NCI-H345 (cell line): Measurements from ENCODE around the gene STARD8.

Experiments used
- DNase-seq: peaks from one replicate; lab custom pipeline; 2025; lab: John Stamatoyannopoulos, UW

STARD8 gene

DNA sequence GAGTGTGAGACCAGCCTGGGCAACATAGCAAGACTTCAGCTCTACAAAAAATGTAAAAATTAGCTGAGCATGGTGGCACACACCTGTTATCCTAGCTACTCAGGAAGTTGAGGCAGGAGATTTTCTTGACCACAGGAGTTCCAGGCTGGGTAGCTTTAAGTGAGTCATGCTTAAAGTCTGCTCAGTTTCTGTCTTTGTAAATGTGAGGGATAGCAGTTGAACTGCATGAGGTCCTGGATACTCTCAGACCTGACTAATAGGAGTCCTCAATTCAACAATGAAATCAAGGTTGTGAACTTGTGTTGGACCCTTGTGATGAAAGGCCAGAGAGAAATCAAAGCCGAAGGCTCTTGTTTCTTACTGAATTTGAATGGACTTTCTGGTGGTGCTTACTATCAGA, 45.2 kb downstream of the STARD8 start:
- DNase-seq = no peak

DNA sequence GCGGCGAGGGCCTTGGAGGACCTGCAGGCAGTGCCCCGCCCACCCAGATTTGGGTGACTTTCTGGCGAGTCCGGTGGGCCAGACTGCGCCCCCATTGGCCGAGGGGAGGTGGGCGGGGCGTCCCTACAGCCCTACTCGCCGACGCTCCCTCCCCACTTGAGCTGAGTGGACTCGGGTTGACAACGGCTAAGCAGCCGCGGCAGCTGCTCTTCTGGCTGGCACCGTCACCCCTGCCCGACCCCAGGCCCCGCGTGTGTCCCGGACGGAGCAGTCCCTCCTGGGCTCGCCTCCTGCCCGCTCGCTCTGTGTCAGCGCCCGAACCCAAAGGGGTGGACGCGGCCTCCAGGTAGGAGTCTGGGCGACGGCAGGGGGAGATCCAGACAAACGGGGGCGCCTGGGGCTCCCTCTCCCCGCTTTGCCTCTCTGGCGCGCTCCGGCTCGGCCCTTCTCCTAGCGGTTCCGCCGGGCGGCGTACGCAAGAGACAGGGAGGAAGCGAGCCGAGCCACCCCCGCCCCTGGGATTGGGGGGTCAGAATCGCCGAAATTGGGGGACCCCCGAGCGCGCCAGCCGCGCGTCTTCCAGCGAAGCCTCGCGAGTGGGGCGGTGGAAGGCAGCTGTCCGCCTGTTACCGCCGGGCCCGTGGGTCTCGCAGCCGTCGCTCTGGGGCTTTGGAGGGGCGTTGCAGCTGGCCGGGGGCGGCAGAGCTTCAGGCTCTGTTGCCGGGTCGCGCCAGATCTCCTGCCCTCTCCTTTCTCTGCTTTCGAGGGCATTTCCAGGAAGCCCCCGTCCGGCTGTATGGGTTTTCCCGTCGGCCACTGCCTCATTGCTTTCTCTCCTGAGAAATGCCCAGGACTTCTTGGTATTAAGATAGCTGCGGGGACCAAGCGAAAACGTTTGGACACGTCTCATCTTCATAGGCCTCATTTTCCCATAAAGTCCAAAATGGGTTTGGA, 46.3 kb downstream of the STARD8 start:
- no peak for DNase-seq

DNA sequence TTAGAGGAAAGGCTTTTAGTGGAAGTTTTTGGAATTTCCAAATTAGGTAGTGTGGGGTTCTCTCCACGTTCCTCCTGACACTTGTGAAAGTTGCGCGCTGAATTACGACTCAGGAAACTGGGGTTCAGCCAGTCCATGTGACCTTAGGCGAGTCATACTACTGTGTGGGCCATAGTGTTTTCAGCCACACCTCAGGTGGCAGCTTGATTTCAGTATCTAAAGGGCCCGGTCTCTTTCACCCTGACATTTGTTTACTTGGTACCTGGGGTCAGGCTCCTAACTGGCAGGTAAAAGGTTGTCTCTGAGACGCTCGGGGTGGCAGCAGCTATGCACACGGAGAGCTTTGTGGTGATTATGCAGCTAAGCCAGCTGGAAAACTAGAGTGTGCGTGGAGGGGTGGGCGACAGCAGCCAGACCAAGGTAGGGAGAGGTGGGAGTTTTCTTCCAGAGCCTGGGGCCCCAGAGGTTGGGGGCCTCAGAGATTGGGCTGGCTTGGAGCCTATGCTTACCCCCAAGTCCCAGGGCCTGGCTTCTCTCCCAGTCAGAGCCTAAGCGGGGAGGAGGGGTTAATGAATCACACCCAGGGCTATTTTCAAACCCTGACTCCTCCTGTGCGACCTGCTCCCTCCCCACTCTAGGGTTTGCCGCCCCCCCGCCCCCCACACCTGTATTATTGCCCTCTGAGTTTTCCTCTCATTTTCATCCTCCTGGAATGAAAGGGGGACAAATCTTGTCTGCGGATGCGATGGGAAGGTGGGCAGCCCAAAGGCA, 47.2 kb downstream of the STARD8 start:
- DNase-seq = no peak

DNA sequence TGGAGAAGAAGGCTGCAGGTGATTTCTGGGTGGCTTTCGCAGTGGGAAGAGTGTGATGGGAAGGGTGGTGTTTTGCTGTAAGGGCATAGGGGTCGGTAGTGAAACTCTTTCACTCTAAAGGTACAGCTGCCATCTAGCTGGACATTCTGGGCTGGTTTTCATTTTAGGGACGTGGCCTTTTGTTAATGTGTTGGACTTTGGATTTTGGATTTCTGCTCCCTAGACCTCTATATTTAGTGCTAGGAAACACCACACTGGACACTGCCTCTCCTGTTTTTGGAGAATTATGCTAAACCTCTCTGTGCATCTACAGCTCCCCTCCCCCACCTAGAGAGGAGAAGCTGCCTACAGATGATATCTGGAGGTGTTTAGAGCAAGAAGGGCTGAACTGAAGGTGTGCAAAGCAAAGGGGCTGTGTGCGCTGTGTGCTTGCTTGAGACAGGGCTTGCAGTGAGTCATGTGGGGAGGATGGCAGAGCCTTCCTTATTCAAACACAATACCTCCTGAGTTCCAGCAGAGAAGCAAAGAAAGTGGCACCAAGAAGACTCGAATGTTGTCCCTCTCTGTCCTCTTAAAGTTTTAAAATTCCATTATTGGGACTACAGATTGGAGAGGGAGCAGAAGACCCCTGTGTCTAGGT, 47.9 kb downstream of the STARD8 start:
- DNase-seq = no peak

DNA sequence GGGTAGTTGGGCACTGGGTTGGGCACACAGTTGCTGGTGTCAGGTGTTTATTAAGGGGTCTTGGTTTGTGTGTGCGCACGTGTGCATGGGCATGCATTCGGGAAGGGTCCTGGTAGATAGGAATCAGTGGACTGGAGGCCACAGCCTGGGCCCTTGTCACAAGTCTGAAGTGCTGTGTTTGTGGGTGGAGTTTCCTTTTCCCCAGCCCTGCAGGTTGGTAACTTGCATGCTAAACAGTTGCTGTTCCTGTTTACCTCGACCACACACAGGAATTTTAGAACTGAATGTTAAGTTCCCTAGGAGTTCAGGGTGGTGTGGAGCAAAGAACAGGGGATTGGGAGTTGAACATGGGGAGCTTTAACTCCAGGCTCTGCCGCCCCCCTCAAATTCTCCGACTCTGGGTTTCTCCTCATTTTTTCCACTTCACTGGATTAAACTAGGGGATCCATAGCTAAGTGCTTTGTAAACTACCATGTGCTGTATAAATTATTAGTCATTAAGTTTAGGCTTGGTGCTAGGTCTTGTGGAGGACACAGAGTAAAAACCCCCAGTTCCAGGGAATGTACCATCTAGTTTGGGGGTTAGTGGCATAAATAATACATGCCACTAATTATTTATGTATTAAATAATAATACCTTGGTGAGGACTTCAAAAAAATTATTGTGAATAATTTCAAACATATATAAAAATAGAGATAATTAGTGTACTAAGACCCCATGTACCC, 49.0 kb downstream of the STARD8 start:
- DNase-seq = no peak

DNA sequence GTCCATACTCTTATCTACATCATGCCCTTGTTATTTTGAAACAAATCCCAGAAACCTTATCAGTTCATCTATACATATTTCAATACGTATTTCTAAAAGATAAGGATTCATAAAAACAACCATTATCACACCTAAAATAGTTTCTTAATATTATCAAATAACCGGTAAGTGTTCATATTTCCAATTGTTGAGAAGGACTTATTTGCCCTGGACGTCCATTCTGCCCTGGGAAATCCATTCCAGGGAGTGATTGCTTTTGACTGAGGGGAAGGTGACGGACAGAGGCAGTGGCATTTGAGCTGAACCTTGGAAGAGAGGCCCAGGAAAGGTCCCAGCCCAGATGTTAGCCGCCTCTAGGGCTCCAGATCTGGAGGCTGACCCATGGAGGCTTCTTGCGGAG, 49.6 kb downstream of the STARD8 start:
- DNase-seq = no peak

DNA sequence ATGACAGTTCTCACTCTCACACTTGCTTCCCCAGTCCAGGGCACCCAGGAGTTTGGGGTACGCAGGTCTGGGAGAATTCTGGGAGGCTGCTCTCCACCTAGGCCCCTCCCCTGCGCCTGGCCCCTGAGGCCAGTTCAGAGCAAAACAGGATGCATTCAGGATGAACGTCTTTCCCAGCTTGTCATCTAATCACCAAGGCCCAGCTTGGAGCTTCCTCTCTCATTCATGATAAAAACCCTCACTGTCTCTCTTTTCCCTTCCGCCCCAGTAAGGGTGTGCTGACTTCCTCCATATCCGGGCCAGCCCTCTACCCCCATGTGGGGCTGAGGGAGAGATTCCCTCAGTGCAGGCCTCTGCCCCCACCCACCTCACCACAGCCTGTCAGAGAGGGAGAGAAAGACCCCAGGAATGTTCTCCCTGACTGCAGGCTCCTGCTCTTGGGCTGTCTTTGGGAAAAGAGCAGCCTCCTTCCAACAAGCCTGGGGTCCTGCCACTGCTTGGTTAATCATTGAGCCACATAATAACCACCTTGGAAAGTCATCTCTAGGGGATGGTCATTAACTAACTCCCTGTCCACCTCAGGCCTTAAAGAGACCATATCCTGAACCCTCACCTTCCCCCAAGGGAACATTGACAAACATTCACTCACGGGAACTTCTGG, 50.1 kb downstream of the STARD8 start:
- DNase-seq = no peak

DNA sequence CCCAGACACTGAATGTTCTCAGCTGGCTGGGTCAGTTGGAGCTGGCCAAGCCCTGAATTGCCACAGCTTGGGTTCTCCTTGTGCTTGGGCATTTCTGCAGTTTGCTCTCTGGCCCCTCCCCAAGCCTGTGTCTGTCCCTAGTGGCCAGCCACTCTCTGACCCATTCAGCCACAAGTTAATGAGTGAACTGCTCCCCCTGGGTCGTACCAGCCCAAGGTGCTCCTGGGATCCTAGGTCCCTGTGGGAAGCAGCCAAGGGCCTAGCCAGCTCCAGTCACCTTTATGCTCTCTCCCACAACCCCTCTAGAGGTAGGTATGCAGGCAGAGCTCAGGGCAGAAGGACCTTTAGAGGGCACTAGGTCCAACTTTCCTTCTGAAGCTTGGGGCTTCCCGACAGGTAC, 51.5 kb downstream of the STARD8 start:
- no peak for DNase-seq

DNA sequence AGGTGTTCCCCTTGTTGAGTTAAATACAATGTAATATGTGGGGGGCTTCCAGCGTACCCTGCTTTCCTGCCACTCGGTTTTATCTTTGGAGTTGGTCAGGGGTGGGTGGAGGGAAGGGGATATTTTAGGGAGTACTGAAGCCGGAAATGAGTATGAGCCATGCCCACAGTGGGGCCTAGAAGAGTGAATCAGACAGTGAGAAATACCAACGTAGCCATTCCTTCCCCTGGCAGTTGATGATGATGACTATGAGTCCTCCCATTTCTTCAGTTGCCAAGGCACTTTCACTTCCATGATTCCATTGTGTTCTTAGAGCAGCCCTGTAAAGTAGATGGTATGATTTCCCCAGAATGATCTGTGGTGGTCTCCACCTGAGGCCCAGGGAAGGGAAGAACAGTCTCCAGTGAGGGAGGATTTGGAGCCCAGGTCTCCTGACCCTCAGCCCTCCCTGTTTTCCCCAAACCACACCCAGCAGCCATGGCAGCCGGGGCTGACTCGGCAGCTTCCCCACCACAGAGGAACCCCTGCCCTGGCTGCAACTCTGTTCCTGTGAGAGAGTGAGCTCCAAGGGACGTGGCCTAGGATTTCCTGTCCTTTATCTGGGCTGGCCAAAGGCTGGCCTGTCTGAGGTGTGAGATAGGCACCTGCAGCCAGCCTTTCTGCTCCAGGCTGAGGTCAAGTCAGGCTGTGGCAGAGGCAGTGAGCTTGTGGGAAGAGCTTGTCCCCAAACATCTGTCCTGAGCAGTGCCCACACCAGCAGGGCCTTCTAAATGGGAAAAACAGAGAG, 52.7 kb downstream of the STARD8 start:
- no peak for DNase-seq

DNA sequence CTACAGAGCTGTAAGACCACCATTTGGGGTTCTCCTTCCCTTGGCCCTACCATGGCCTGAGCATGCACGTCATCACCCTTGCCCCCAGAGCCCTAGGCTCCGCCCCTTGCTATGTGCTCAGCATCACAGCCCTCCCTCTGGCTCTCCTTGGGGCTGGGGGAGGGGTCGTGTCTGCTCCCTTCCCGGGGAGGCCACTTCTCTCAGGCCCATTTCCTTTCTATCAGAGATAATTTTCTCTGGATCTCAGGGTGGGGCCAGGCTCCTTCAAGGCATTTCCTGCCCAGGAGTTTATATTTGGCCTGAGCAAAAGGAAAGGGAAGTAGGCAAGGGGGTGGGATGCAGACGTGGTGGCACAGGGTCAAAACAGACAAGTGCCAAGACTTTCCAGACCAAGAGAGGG, 55.9 kb downstream of the STARD8 start:
- no peak for DNase-seq

DNA sequence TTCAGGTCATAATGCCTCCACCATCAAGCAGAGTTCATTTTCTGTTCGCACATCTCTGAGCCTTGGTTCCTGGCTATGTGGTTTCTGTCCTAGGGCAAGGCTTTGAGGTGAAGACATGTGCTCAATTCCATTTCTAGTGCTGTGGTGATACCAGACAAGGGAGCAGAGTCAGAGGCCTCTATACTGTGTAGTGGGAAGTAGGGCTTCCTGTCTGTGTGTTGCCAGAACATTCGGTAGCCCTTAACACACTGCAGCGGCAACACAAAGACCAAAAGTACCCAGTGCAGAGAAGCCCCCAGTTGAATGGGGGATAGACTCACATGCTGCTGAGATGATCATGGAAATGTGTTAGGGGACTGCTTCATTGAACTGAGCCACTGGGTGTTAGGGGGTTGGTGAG, 56.4 kb downstream of the STARD8 start:
- no peak for DNase-seq

DNA sequence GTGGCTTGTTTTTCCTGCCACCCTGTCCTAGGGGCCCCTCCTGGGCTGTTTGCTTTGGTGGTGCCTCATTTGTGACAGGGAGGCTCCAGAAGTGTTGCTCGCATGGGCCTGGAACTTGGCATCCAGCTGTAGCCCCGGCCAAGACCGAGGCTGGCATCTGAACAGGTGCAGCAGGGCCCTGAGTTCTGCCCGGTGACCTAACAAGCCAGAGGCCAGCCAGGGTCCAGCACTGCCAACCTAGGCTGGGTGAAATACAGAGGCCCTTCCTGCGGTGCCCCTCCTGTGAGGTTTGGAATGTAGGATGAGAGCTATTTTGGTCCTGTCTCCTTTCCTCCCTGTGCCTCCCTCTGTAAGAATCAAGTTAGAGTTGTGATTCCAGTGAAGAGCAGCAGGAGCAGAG, 58.5 kb downstream of the STARD8 start:
- DNase-seq = no peak

DNA sequence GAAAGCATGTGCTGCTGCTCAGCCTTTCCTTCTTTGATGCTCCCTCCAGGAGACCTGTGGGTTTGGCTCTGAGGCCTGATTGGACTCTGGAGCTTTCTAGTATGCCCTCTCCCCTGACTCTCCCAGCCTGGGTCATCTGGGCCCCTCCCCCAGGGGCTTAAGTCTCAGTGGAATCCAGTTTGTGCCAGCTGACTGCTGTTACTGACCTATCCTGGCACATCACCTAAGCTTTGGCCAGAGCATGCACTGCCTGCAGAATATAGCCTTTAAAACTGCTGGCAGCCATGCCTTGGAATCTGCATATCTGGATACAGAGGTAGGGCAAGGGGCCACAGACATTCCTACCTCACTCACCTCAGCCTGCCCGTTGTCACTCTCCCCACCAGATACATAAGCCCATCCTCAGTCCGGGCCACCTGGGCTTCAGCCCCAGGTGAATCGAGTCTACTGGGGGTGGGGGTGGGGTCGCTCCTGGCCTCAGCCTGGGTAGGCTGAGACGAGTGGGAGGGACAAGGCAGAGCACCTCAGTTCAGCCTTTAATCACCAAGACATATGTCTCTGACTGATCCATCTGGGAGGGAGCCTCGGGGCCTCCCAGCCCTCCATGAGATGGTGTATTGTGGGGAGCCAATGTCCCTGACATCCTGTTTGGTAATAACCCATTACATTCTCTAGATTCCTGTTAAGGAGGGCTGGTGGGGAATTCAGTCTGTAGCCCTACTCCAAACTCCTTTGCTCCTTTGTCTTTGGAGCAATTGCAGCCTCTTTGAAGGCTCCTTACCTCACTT, 61.2 kb downstream of the STARD8 start:
- DNase-seq = no peak

DNA sequence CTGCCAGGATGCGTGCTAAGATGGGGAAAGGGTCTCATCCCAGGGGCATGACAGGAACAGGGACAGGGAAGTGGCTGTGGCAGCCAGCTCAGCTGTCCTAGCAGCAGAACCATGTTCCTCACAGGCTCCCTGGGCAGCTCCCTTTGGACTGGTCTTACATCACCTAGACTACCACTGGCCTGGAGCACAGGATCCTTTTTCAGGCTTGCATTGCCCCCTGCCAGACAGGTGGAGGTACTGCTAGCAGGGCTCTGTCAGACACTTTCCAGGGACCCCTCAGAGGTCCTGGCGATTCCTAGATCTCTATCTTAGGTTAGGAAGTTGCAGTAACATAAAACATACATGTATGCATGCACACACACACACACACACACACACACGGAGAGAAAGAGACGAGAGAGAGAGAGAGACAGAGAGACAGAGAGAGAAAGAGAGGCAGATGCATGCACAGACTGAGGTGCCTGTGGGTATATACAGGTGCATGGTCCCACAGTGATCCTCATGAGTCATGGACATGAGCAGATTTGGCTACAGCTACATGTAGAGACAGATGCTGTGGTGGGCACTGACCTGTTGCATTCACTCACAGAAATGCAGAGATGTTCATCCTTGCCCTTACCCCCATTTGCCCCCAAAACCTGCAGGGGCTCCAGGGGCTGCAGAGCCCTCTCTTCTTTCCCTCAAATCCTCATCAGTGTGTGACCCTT, 63.6 kb downstream of the STARD8 start:
- DNase-seq = no peak

DNA sequence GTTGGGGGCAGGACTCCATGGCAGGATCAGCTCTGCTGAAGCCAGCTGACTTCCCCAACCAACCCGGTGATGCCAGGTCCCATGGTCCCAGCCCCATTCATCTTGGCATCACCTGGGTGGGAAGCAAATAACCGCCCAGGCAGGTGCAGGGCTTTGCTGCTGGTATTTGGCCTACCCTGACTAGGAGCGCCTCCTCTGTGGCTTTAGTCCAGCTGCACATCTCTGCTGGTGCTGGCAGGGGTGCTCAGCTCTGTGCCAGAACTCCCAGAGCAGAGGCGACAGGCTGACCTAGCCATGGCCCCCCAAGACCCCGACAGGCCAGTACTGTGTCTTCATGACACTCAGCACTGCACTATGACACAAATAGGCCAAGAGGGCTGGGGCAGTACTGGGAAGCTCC, 64.4 kb downstream of the STARD8 start:
- no peak for DNase-seq

DNA sequence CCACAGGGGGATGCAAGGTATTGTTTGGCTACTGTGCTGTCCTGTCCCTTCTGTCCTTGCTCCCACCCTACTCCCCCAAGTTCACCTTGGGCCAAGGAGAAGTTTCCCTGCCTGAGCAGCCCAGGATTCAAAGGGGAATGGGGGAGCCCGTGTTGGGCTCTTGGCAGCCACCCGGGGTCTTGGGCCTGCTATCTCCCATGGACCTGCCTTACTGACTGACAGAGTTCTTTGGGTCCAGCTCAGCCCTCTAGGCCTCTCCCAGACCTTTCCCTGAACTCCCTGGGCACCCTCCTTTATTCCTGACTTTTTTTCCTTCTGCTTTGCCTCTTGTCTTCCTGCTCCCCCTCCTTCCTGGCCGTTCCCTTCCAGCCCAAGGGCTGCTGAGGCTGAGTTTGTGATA, 67.4 kb downstream of the STARD8 start:
- no peak for DNase-seq

DNA sequence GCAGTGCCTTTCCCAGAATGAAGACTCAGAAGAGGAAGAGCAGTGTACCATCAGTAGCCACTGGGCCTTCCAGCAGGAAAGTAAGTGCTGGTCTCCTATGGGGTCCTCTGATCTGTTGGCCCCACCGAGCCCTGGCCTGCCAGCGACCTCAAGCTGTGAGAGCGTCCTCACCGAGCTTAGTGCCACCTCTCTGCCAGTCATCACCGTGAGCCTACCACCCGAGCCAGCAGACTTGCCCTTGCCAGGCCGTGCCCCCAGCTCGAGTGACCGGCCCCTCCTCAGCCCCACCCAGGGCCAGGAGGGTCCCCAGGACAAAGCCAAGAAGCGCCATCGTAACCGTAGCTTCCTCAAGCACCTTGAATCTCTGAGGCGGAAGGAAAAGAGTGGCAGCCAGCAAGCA, 69.7 kb downstream of the STARD8 start:
- no peak for DNase-seq

DNA sequence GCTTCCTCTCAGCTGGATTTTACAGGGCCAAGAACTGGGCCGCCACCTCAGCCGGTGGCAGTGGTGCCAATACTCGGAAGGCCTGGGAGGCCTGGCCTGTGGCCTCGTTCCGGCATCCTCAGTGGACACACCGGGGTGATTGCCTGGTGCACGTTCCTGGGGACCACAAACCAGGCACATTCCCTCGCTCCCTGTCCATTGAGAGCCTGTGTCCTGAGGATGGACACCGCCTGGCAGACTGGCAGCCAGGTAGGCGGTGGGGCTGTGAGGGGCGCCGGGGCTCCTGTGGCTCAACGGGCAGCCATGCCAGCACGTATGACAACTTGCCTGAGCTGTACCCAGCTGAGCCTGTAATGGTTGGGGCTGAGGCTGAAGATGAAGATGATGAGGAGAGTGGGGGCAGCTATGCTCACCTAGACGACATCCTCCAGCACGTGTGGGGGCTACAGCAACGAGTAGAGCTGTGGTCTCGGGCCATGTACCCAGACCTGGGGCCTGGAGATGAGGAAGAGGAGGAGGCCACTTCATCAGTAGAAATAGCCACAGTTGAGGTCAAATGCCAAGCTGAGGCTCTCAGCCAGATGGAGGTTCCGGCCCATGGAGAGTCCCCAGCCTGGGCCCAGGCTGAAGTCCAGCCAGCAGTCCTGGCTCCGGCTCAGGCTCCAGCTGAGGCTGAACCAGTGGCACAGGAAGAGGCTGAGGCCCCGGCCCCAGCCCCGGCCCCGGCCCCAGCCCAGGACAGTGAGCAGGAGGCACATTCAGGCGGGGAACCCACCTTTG, 70.4 kb downstream of the STARD8 start:
- DNase-seq = no peak

DNA sequence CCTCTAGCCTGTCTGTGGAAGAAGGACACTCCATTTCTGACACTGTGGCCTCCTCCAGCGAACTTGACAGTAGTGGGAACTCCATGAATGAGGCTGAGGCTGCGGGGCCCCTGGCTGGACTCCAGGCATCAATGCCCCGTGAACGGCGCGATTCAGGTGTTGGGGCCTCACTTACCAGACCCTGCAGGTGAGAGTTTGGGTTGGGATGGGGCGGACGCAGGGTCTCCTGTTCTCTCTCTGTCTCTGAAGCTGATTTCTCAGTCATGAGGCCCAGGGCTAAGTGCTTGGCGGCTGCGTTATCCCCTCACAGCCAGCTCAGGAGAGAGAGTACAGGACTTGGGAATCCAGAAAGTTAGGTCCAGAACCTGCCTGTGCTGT, 71.0 kb downstream of the STARD8 start:
- no peak for DNase-seq
